ENCODE results near the gene RUFY1. TPM values are rescaled to one million over a fixed set of nuclear protein-coding genes. Genes with fewer than 3 reads are reported as not detected.

The RUFY1 gene
- total RNA-seq, 1 experiment from 2014 or later = 45.7 TPM

- Histone ChIP-seq H3K79me1 (ENCODE audit: insufficient read depth, low read depth, low read length, poor library complexity, severe bottlenecking) (no peaks in the 10 kb centered on the region), H4K5ac (ENCODE audit: insufficient read length, low read depth, low read length) (no peak overlapping the region), H3K23ac (ENCODE audit: insufficient read length, low read depth, low read length) (no peak overlapping the region), H3K9me3 (ENCODE audit: control insufficient read depth, low read depth, low read length) (no peaks in the 10 kb centered on the region), H2BK12ac (ENCODE audit: insufficient read length, low read depth, low read length) (no peak overlapping the region), H3K4me1 (ENCODE audit: insufficient read depth, low read length) (no peaks in the 10 kb centered on the region), H4K8ac (replicated peaks; ENCODE audit: insufficient read length, low read depth, low read length) (no peak overlapping the region), H3K9ac (ENCODE audit: extremely low read depth, insufficient read length, low read length) (no peak overlapping the region), H4K20me1 (ENCODE audit: control insufficient read depth, insufficient read depth, insufficient read length) (no peaks in the 10 kb centered on the region), H4K91ac (ENCODE audit: insufficient read length, low read depth, low read length) (no peak overlapping the region), H3K14ac (ENCODE audit: insufficient read depth, low read length) (no peak overlapping the region), H3K79me2 (ENCODE audit: insufficient read depth, low read length) (no peaks in the 10 kb centered on the region), H2AK5ac (ENCODE audit: insufficient read length, low read length) (no peak overlapping the region), H3K56ac (ENCODE audit: insufficient read length, low read depth, low read length) (no peak overlapping the region), H2BK120ac (ENCODE audit: low read depth, low read length, poor library complexity, severe bottlenecking) (no peak overlapping the region), H2BK20ac (ENCODE audit: low read depth, low read length, poor library complexity, severe bottlenecking) (no peak overlapping the region), H3K27me3 (ENCODE audit: insufficient read depth, low read length) (no peaks in the 10 kb centered on the region), H3K4ac (ENCODE audit: low read depth, low read length) (no peak overlapping the region), H3T11ph (ENCODE audit: low read length) (no peak overlapping the region), H3K18ac (ENCODE audit: insufficient read length, low read depth, low read length) (no peak overlapping the region), H3K27ac (ENCODE audit: insufficient read length, low read depth, low read length) (no peak overlapping the region), H2AFZ (ENCODE audit: low read length) (no peak overlapping the region), H2BK5ac (ENCODE audit: insufficient read length, low read length) (no peak overlapping the region), H3K23me2 (ENCODE audit: insufficient read length, low read depth, low read length, poor library complexity, severe bottlenecking) (no peaks in the 10 kb centered on the region), H2BK15ac (ENCODE audit: low read depth, low read length) (no peak overlapping the region), H3K4me2 (ENCODE audit: insufficient read depth, insufficient read length, low read length) (no peak overlapping the region)
- Mint-ChIP-seq H3K4me1 (peaks cover 18 to 25% of the 10 kb centered on the region in 2 experiments), H3K36me3 (ENCODE audit: insufficient read depth in 1 of 3, low read depth in 3 of 3) (no peaks in the 10 kb centered on the region), H3K27me3 (ENCODE audit: low read depth) (no peaks in the 10 kb centered on the region; the same call in 1 of the 2 replicates), H3K27ac (peak overlapping the region in 1 of 3 experiments; percentile 82; a peak in 2 of 7 replicates), H3K4me3 (no peak overlapping the region), H3K9me3 (peaks cover 0 to 1% of the 10 kb centered on the region in 2 experiments; a peak in 2 of 5 replicates)
- TF ChIP-seq CTCF (conservative IDR thresholded peaks at IDR 0.05) = no peak
- DNase-seq = no peak
- WGBS (ENCODE audit: extremely low coverage, insufficient read length, low lambda C conversion rate) = no CpG with 5 or more reads among the region's 12 CpGs
Observed at GRCh38 chr5:179505636-179506261, 44.6 kb upstream of the RUFY1 start.

Data from H9 (cell line).